Fibroblast of skin of abdomen (primary cell): ENCODE measurements around the gene AQR. TPM values are rescaled to one million over a fixed set of nuclear protein-coding genes. Genes with fewer than 3 reads are reported as not detected.
"Not testable (repeated sequence)": the region's sequence is repeated elsewhere in the genome, so short reads cannot be mapped to it uniquely, and the experiment has no call there.

Experiments
- DNase-seq: peaks from one replicate; pipeline ENCODE4 v3.0.0-alpha.2; 2013
- polyA plus RNA-seq, 2 experiments: library from polyadenylated mRNA; unstranded; fragments of 120-200 nt; gene quantifications; one replicate each; pipeline ENCODE4 v1.2.1, GENCODE V29; 2013; ENCODE audit not compliant: insufficient read length in 2 of 2

Gene AQR
- 25.9 TPM for polyA plus RNA-seq (2013, experiment 1 of 2; ENCODE audit: insufficient read length)
- 23.9 TPM for polyA plus RNA-seq (2013, experiment 2 of 2; ENCODE audit: insufficient read length)

- DNase-seq = peak; percentile 99
These were observed at the start of gene AQR for GRCh38 chr15:34969340-34970097. TSS of gene AQR (minus strand) at chr15:34969742. CDS start at chr15:34969613, 129 bp downstream.

- DNase-seq = no peak
These were observed 44.7 kb upstream of the AQR start for GRCh38 chr15:35014241-35014640.

- peak; percentile 30 for DNase-seq
These were observed 43.8 kb upstream of the AQR start for GRCh38 chr15:35013370-35013769.

- DNase-seq = no peak
These were observed 37.9 kb upstream of the AQR start for GRCh38 chr15:35007397-35007796.

- DNase-seq = no peak
These were observed 36.4 kb upstream of the AQR start for GRCh38 chr15:35005933-35006332.

GRCh38 chr15:35003928-35004327, 34.4 kb upstream of the AQR start:
- no peak for DNase-seq

GRCh38 chr15:35000511-35000910, 31.0 kb upstream of the AQR start:
- DNase-seq = peak; percentile 63

- DNase-seq = no peak
These were observed 30.4 kb upstream of the AQR start for GRCh38 chr15:34999906-35000305.

- no peak for DNase-seq
These were observed 25.4 kb upstream of the AQR start for GRCh38 chr15:34994925-34995324.

- DNase-seq = no peak
These were observed 24.3 kb upstream of the AQR start for GRCh38 chr15:34993877-34994276.

- no peak for DNase-seq
These were observed 23.9 kb upstream of the AQR start for GRCh38 chr15:34993412-34993811.

GRCh38 chr15:34988027-34988902, 18.7 kb upstream of the AQR start, which contains the start of gene ZNF770:
TSS of gene ZNF770 (minus strand) at chr15:34988287. CDS start at chr15:34983434, 4,853 bp downstream.
- DNase-seq = peak; percentile 75

GRCh38 chr15:34987609-34988026, 18.1 kb upstream of the AQR start:
- peak; percentile 32 for DNase-seq

- no peak for DNase-seq
These were observed 17.4 kb upstream of the AQR start for GRCh38 chr15:34986771-34987480.

GRCh38 chr15:34986326-34986725, 16.8 kb upstream of the AQR start:
- DNase-seq = no peak

GRCh38 chr15:34984889-34985630, 15.5 kb upstream of the AQR start:
- no peak for DNase-seq

GRCh38 chr15:34976743-34977142, 7.2 kb upstream of the AQR start:
- DNase-seq = no peak

- no peak for DNase-seq
These were observed 6.5 kb upstream of the AQR start for GRCh38 chr15:34976073-34976472.

GRCh38 chr15:34973512-34973911, 4.0 kb upstream of the AQR start:
- no peak for DNase-seq

- DNase-seq = not testable (repeated sequence)
These were observed 629 bp upstream of the AQR start for GRCh38 chr15:34970098-34970643.

GRCh38 chr15:34964277-34964676, 5.3 kb downstream of the AQR start:
- DNase-seq = no peak

- no peak for DNase-seq
These were observed 15.7 kb downstream of the AQR start for GRCh38 chr15:34953851-34954250.
